ENCODE results near the gene TMEM145.

GRCh38 chr19:42285988-42286348 is 27.1 kb upstream of the TMEM145 start:
- TF ChIP-seq CTCF (IDR thresholded peaks at IDR 0.05) (no peak), POLR2A (IDR thresholded peaks at IDR 0.05) (no peak)
